RPMI8226 (cell line): ENCODE data around the gene NEUROD4.

ENCODE experiments used
- DNase-seq: peaks from one replicate; pipeline ENCODE4 v3.0.0-alpha.2; 2015

The NEUROD4 gene

DNA sequence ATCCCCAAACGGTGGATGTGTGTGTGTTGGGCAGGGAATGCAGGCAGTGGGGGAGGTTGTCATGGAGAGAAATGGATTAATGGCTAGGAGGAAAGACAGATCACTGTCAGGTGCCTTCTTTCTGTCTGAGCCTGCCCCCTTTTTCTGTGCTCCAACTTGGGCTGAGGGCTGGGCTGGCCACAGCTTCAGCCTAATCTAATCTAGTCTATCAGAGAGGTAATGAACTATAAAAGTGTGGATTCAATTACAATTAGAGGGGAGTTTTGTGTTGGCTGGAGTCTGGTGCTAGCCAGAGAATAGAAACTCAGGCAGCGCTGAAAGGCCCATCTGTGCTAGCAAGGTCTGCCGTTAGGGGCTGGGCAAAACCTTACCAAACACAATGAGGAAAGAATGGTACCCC lies 41.2 kb downstream of the NEUROD4 start:
- DNase-seq: no peak

DNA sequence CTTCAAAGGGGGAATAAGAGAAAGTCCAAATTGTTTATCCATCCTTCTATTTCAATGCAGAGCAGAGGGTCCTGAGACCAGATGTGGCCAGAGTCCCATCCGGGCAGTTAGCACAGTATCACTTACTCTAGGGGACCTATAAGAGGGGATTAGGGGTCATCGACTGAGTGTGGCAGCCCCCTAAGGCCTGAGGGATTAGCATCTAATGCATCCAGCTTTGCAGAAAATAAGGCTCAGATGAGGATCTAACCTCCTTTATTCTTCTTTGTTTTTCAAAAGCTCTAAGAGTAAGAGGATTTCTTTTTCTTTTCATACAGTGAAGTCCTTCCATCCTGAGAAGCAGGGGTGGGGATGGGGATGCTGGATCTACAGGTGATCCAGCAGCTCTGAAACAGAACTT lies 43.5 kb downstream of the NEUROD4 start:
- no peak for DNase-seq

- no peak for DNase-seq
Observed at GRCh38 chr12:55065535-55065934, 45.8 kb downstream of the NEUROD4 start.

GRCh38 chr12:55067701-55068100 lies 47.9 kb downstream of the NEUROD4 start:
- no peak for DNase-seq

DNA sequence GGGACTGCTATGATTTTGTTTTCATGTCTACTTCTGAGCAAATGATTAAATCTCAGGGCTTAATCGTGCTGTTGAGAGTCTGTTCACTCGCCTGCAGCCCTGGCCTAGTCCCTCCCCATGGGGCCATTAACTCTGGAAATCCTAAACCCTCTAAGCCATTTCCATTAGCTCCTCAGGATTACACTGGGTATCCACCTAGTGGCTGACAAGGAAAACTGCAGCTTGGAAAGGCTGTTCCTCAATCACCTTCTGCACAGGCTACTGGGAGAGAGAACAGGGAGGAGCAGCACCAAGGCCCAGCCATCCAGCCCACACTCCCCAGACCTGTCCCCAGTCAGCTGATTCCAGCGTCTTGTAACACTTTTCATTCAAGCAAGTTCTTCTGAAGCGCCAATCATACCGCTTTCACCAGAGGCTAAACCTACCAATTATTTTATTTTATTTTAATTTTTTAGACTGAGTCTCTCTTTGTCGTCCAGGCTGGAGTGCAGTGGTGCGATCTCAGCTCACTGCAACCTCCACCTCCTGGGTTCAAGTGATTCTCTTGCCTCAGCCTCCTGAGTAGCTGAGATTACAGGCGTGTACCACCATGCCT lies 48.7 kb downstream of the NEUROD4 start:
- DNase-seq: peak; percentile 60

DNA sequence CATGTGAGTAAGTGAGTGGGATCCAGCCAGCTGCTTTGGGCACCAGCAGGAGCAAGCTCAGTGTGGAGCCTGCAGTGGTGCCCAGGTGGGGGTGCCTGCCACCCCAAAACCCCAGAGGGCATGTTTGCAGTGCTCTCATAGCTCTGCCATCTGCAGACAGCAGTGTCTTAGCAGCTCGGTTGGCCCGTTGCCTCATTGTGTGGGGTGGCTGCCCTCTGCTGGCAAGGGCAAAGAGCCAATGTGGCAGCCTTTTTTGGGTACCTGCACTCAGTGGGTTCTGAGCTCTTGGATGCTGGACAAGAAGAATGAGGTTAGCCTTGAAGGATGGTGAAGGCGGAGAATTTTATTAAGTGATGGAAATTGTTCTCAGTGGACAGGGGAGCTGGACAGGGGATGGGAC lies 52.3 kb downstream of the NEUROD4 start:
- DNase-seq: peak; percentile 83

DNA sequence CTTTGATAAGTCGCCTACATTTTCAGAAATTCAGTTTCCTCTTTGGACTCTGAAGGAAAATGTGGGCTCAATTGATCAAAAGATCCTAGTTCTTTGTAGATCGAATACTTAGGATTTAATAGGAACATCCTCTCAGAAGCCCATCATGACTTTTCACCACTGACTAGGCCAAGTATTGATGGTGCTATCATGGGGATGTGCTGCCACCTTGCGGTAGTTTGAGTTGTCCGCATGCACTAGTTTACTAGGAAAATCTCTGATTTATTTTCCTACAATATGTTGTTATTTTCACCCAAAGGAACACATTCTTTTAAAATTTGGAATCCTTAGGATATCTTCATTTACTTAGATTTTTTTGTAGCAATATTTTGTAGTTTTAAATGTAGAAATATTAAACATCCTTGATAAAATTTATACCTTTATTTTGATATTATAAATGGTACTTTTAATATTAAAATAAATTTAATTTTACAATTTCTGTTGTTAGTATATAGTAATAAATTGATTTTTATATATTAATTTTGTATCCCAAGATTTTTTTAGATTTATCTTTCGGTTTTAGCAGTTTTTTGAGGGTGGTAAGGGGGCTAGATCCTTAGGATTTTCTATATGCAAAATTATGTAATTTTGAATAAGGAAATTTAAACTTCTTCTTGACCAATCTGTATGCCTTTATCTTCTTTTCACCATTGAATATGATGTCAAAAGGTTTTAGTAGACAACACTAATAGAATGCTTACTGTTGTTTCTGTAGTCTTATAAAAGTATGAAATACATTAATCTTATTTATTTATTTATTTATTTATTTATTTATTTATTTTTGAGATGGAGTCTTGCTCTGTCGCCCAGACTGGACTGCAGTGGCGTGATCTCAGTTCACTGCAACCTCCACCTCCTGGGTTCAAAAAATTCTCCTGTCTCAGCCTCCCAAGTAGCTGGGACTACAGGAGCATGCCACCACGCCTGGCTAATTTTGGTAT lies 53.6 kb downstream of the NEUROD4 start:
- peak; percentile 77 for DNase-seq

DNA sequence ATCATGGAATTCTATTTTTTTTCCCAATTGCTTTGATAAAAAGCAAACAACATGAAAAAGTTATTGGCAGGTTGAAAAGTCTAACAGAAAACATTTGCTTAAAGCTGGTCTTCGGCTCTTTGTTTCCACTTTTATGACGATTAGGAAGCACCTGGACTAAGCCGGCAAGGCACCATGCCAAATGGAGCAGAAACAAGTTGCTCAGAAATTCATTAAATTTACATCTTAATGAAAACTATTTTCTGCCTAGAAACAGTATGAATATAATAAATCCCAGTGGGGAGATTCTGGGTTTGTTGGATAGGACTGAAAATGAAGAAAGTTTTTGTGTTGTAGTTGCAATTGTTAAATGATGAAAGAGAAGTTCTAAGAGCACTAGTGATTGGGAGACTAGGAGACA lies 55.0 kb downstream of the NEUROD4 start:
- DNase-seq: peak; percentile 49
